ENCODE results near the gene SLC6A11. TPM values are rescaled to one million over a fixed set of nuclear protein-coding genes. Genes with fewer than 3 reads are reported as not detected.

SLC6A11 gene
- total RNA-seq, 1 experiment from 2014 or later = 1.5 TPM

DNA sequence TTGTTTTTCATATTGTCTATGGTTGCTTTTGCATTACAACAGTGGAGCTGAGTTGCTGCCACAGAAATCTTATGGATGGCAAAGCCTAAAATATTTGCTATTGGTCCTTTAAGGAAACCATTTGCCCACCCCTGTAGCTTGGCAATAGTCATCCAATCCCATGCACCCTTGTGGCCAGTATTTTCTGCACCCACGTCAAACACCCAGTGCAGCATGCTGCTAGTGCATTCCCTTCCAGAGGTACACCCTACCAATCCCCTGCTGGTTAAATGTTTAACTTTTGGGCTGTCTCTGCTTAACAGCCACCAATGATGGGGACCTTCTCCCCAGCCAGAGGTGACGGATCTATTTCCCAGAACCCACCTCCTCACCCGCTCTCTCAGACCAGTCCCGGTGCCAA lies 23.8 kb upstream of the SLC6A11 start:
- TF ChIP-seq, protein P1, sequence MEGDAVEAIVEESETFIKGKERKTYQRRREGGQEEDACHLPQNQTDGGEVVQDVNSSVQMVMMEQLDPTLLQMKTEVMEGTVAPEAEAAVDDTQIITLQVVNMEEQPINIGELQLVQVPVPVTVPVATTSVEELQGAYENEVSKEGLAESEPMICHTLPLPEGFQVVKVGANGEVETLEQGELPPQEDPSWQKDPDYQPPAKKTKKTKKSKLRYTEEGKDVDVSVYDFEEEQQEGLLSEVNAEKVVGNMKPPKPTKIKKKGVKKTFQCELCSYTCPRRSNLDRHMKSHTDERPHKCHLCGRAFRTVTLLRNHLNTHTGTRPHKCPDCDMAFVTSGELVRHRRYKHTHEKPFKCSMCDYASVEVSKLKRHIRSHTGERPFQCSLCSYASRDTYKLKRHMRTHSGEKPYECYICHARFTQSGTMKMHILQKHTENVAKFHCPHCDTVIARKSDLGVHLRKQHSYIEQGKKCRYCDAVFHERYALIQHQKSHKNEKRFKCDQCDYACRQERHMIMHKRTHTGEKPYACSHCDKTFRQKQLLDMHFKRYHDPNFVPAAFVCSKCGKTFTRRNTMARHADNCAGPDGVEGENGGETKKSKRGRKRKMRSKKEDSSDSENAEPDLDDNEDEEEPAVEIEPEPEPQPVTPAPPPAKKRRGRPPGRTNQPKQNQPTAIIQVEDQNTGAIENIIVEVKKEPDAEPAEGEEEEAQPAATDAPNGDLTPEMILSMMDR (conservative IDR thresholded peaks at IDR 0.05) = no peak
- no peak overlapping the region for H3K27ac Mint-ChIP-seq
- H3K27me3 Mint-ChIP-seq (ENCODE audit: low read depth) = peaks cover 57% of the 10 kb centered on the region
- Histone ChIP-seq H2BK15ac (ENCODE audit: low read depth, low read length) (no peak overlapping the region), H2AK5ac (ENCODE audit: insufficient read length, low read length) (no peak overlapping the region), H3K27ac (ENCODE audit: insufficient read length, low read depth, low read length) (no peak overlapping the region), H3K9me3 (ENCODE audit: control insufficient read depth, low read depth, low read length) (no peaks in the 10 kb centered on the region), H2BK120ac (ENCODE audit: low read depth, low read length, poor library complexity, severe bottlenecking) (no peak overlapping the region), H3K14ac (ENCODE audit: insufficient read depth, low read length) (no peak overlapping the region), H4K91ac (ENCODE audit: insufficient read length, low read depth, low read length) (no peak overlapping the region), H3K18ac (ENCODE audit: insufficient read length, low read depth, low read length) (no peak overlapping the region), H3K79me1 (ENCODE audit: insufficient read depth, low read depth, low read length, poor library complexity, severe bottlenecking) (no peaks in the 10 kb centered on the region), H2BK12ac (ENCODE audit: insufficient read length, low read depth, low read length) (no peak overlapping the region), H2AFZ (ENCODE audit: low read length) (no peak overlapping the region), H4K5ac (ENCODE audit: insufficient read length, low read depth, low read length) (no peak overlapping the region), H3K9ac (ENCODE audit: extremely low read depth, insufficient read length, low read length) (no peak overlapping the region), H3K56ac (ENCODE audit: insufficient read length, low read depth, low read length) (no peak overlapping the region), H3K4me1 (ENCODE audit: insufficient read depth, low read length) (no peaks in the 10 kb centered on the region), H3K79me2 (ENCODE audit: insufficient read depth, low read length) (no peaks in the 10 kb centered on the region), H4K8ac (replicated peaks; ENCODE audit: insufficient read length, low read depth, low read length) (no peak overlapping the region), H4K20me1 (ENCODE audit: control insufficient read depth, insufficient read depth, insufficient read length) (no peaks in the 10 kb centered on the region), H2BK20ac (ENCODE audit: low read depth, low read length, poor library complexity, severe bottlenecking) (no peak overlapping the region), H3T11ph (ENCODE audit: low read length) (no peak overlapping the region), H3K4ac (ENCODE audit: low read depth, low read length) (no peak overlapping the region), H2BK5ac (ENCODE audit: insufficient read length, low read length) (no peak overlapping the region), H3K4me2 (ENCODE audit: insufficient read depth, insufficient read length, low read length) (no peak overlapping the region), H3K27me3 (ENCODE audit: insufficient read depth, low read length) (no peaks in the 10 kb centered on the region), H3K23me2 (ENCODE audit: insufficient read length, low read depth, low read length, poor library complexity, severe bottlenecking) (no peaks in the 10 kb centered on the region), H3K23ac (ENCODE audit: insufficient read length, low read depth, low read length) (no peak overlapping the region)
- no peak for DNase-seq
- H3K36me3 Mint-ChIP-seq (ENCODE audit: insufficient read depth in 1 of 3, low read depth in 3 of 3) = no peaks in the 10 kb centered on the region
- H3K4me3 Mint-ChIP-seq = no peak overlapping the region
- WGBS (ENCODE audit: extremely low coverage, insufficient read length, low lambda C conversion rate) = no CpG with 5 or more reads among the region's 4 CpGs
- no peaks in the 10 kb centered on the region for H3K9me3 Mint-ChIP-seq
- no peaks in the 10 kb centered on the region for H3K4me1 Mint-ChIP-seq
